Measurements from ENCODE around the gene CLOCK. TPM values are rescaled to one million over a fixed set of nuclear protein-coding genes. Genes with fewer than 3 reads are reported as not detected.
A peak's percentile ranks its signal among the peaks of the same experiment; 100 is the strongest.
"Not testable (repeated sequence)": the region's sequence is repeated elsewhere in the genome, so short reads cannot be mapped to it uniquely, and the experiment has no call there.

Gene CLOCK
- total and polyA plus RNA-seq, 9 donors: 8.5 to 17.4 (median 14.6) TPM

DNA sequence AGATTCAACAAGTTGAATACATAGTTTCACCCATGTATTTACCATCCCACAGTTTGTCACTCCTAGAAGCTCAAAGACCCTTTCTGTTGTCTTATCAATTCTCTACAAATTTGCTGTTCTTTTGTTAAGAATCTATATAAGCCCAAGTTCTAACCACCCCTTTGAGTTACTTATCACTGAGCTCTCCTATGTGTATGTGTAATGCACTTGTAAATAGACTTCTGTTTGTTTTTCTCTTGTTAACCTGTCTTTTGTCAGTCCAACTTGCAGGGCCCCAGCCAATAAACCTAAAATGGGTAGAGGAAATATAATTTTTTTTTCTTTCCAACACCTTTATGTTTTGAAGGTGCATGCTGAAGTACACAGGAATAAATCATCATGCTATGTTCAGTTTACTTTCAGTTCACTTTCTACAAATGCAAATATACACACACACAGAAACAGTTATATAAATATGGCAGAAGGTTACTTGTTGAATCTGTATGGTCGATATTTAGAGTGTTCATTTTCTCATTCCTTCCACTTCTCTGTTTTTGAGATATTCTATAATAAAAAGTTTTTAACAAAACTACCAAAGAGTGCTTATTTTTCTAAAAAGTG lies 22.3 kb upstream of the CLOCK start:
- no peak overlapping the region for H3K27ac ChIP-seq (ENCODE audit: low read length)

GRCh38 chr4:55561889-55562288 lies 15.2 kb upstream of the CLOCK start:
- peak; percentile 61 for DNase-seq
- WGBS (ENCODE audit: insufficient coverage): no CpG with 5 or more reads among the region's 1 CpG
- H3K27me3 ChIP-seq (ENCODE audit: control insufficient read depth, insufficient read depth, low read length): no peaks in the 10 kb centered on the region
- no peaks in the 10 kb centered on the region for H3K36me3 ChIP-seq (ENCODE audit: control insufficient read depth, insufficient read depth, low read length)
- H3K4me3 ChIP-seq (ENCODE audit: low read length): no peak overlapping the region
- no peaks in the 10 kb centered on the region for H3K9me3 ChIP-seq (replicated peaks; ENCODE audit: control insufficient read depth, low read depth, low read length)
- no peaks in the 10 kb centered on the region for H3K4me1 ChIP-seq (ENCODE audit: control insufficient read depth, insufficient read depth, low read length)
- H3K27ac ChIP-seq (ENCODE audit: low read length): no peak overlapping the region

More for the DNA sequence above, 22.3 kb upstream of the CLOCK start:
- no peaks in the 10 kb centered on the region for H3K36me3 ChIP-seq (ENCODE audit: control insufficient read depth, insufficient read depth, low read length)
- no peaks in the 10 kb centered on the region for H3K4me1 ChIP-seq (ENCODE audit: control insufficient read depth, insufficient read depth, low read length)
- no peaks in the 10 kb centered on the region for H3K9me3 ChIP-seq (replicated peaks; ENCODE audit: control insufficient read depth, low read depth, low read length)
- no peaks in the 10 kb centered on the region for H3K27me3 ChIP-seq (ENCODE audit: control insufficient read depth, insufficient read depth, low read length)
- no peak for DNase-seq
- no CpG with 5 or more reads among the region's 1 CpG for WGBS (ENCODE audit: insufficient coverage)
- H3K4me3 ChIP-seq (ENCODE audit: low read length): no peak overlapping the region

DNA sequence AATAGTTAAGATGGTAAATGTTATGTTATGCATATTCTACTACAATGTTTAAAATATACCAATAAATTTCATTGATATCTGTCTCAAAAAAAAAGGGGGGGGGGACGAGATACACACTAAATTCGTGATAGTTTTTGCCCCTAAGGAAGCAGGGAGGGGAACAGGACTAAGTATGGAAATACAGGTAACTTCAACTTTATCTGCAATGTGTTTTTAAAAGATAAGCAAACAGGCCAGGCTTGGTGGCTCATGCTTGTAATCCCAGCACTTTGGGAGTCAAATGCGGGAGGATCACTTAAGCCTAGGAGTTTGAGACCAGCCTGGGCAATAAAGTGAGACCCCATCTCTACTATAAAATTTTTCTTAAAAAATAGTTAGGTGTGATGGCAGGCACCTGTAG lies 13.4 kb upstream of the CLOCK start:
- DNase-seq: no peak
- Histone ChIP-seq H3K27me3 (ENCODE audit: control insufficient read depth, insufficient read depth, low read length) (no peaks in the 10 kb centered on the region), H3K4me1 (ENCODE audit: control insufficient read depth, insufficient read depth, low read length) (no peaks in the 10 kb centered on the region), H3K27ac (ENCODE audit: low read length) (no peak overlapping the region), H3K36me3 (ENCODE audit: control insufficient read depth, insufficient read depth, low read length) (no peaks in the 10 kb centered on the region), H3K4me3 (ENCODE audit: low read length) (no peak overlapping the region), H3K9me3 (replicated peaks; ENCODE audit: control insufficient read depth, low read depth, low read length) (no peaks in the 10 kb centered on the region)
- no CpG with 5 or more reads among the region's 3 CpGs for WGBS (ENCODE audit: insufficient coverage)

DNA sequence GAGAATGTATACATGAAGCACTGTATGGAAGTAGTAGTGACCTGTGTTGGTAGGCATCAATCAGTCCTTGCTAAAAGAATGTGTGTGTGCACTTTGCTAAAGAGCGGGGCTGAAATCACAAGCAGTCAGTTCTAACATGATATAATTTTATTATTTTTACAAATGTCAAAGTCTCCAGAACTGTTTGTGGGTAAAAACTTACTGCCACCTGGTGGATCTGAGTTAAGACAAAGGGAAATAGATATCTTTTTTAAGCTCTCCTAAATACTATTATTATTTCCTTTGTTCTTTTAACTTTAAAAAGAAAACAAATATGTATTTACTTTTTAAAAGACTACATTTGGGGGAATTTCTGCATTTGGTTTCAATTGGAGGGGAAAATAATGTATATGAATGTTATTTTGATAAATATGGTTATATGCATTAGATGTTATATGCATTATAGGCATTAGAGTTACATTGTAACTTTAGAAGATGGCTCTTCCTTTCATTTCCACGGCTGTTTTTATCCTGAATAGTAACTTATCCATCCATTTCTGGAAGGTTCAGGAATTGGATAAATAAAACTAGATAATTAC lies 7.8 kb upstream of the CLOCK start:
- no CpG with 5 or more reads among the region's 2 CpGs for WGBS (ENCODE audit: insufficient coverage)
- Histone ChIP-seq H3K27ac (ENCODE audit: low read length) (no peak overlapping the region), H3K27me3 (ENCODE audit: control insufficient read depth, insufficient read depth, low read length) (no peaks in the 10 kb centered on the region), H3K4me3 (ENCODE audit: low read length) (no peak overlapping the region), H3K4me1 (ENCODE audit: control insufficient read depth, insufficient read depth, low read length) (no peaks in the 10 kb centered on the region), H3K36me3 (ENCODE audit: control insufficient read depth, insufficient read depth, low read length) (no peaks in the 10 kb centered on the region), H3K9me3 (replicated peaks; ENCODE audit: control insufficient read depth, low read depth, low read length) (no peaks in the 10 kb centered on the region)
- peak; percentile 75 for DNase-seq

- H3K27ac ChIP-seq (ENCODE audit: low read length): peak overlapping the region; percentile 69
- H3K27me3 ChIP-seq (ENCODE audit: control insufficient read depth, insufficient read depth, low read length): no peaks in the 10 kb centered on the region
- DNase-seq: peak; percentile 86
- H3K36me3 ChIP-seq (ENCODE audit: control insufficient read depth, insufficient read depth, low read length): no peaks in the 10 kb centered on the region
- H3K4me1 ChIP-seq (ENCODE audit: control insufficient read depth, insufficient read depth, low read length): no peaks in the 10 kb centered on the region
- H3K4me3 ChIP-seq (ENCODE audit: low read length): peak overlapping the region; percentile 21
- whole genome bisulfite sequencing (ENCODE audit: insufficient coverage): 33% methylated on average over 3 of the region's 10 CpGs
- no peaks in the 10 kb centered on the region for H3K9me3 ChIP-seq (replicated peaks; ENCODE audit: control insufficient read depth, low read depth, low read length)
Observed at GRCh38 chr4:55553441-55554201, 6.9 kb upstream of the CLOCK start.

GRCh38 chr4:55551964-55552363 lies 5.3 kb upstream of the CLOCK start:
- H3K4me3 ChIP-seq (ENCODE audit: low read length); H3K9me3 ChIP-seq (replicated peaks; ENCODE audit: control insufficient read depth, low read depth, low read length); DNase-seq; H3K36me3 ChIP-seq (ENCODE audit: control insufficient read depth, insufficient read depth, low read length); H3K4me1 ChIP-seq (ENCODE audit: control insufficient read depth, insufficient read depth, low read length); H3K27ac ChIP-seq (ENCODE audit: low read length); H3K27me3 ChIP-seq (ENCODE audit: control insufficient read depth, insufficient read depth, low read length): not testable (repeated sequence)
- WGBS (ENCODE audit: insufficient coverage): 91% methylated on average over 4 of the region's 6 CpGs

- no peaks in the 10 kb centered on the region for H3K27me3 ChIP-seq (ENCODE audit: control insufficient read depth, insufficient read depth, low read length)
- H3K27ac ChIP-seq (ENCODE audit: low read length): no peak overlapping the region
- no peak overlapping the region for H3K4me3 ChIP-seq (ENCODE audit: low read length)
- H3K4me1 ChIP-seq (ENCODE audit: control insufficient read depth, insufficient read depth, low read length): peaks cover 2% of the 10 kb centered on the region
- no peaks in the 10 kb centered on the region for H3K9me3 ChIP-seq (replicated peaks; ENCODE audit: control insufficient read depth, low read depth, low read length)
- no peaks in the 10 kb centered on the region for H3K36me3 ChIP-seq (ENCODE audit: control insufficient read depth, insufficient read depth, low read length)
- no CpG with 5 or more reads among the region's 2 CpGs for WGBS (ENCODE audit: insufficient coverage)
- no peak for DNase-seq
Observed at GRCh38 chr4:55549888-55550287, 3.2 kb upstream of the CLOCK start.

- WGBS (ENCODE audit: insufficient coverage): 53% methylated on average over 3 of the region's 4 CpGs
- DNase-seq: no peak
- H3K27me3 ChIP-seq (ENCODE audit: control insufficient read depth, insufficient read depth, low read length): no peaks in the 10 kb centered on the region
Observed at GRCh38 chr4:55547918-55548317, 1.2 kb upstream of the CLOCK start.

GRCh38 chr4:55547466-55547770 lies 709 bp upstream of the CLOCK start:
- Histone ChIP-seq H3K27ac (ENCODE audit: low read length) (peak overlapping the region; percentile 97), H3K9me3 (replicated peaks; ENCODE audit: control insufficient read depth, low read depth, low read length) (no peaks in the 10 kb centered on the region), H3K4me3 (ENCODE audit: low read length) (peak overlapping the region; percentile 89), H3K4me1 (ENCODE audit: control insufficient read depth, insufficient read depth, low read length) (peaks cover 2% of the 10 kb centered on the region), H3K27me3 (ENCODE audit: control insufficient read depth, insufficient read depth, low read length) (no peaks in the 10 kb centered on the region), H3K36me3 (ENCODE audit: control insufficient read depth, insufficient read depth, low read length) (no peaks in the 10 kb centered on the region)
- no peak for DNase-seq
- no CpG with 5 or more reads among the region's 10 CpGs for WGBS (ENCODE audit: insufficient coverage)

More at GRCh38 chr4:55547918-55548317, 1.2 kb upstream of the CLOCK start:
- H3K36me3 ChIP-seq (ENCODE audit: control insufficient read depth, insufficient read depth, low read length): no peaks in the 10 kb centered on the region
- no peaks in the 10 kb centered on the region for H3K9me3 ChIP-seq (replicated peaks; ENCODE audit: control insufficient read depth, low read depth, low read length)
- H3K27ac ChIP-seq (ENCODE audit: low read length): peak overlapping the region; percentile 97
- peaks cover 2% of the 10 kb centered on the region for H3K4me1 ChIP-seq (ENCODE audit: control insufficient read depth, insufficient read depth, low read length)
- H3K4me3 ChIP-seq (ENCODE audit: low read length): peak overlapping the region; percentile 89

DNA sequence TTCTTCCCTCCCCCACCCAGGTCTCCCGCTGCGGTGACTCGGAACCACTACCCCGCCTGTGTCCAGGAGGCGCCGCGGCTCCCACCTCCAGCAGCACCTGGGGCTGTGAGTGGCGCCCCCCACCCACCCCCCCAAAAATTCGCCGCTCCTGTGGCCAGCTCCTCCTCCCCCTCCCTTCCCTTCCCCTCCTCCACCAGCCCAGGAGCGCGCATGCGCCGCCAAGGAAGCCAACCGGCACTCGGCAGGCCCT lies 278 bp downstream of the CLOCK start:
- Histone ChIP-seq H3K4me3 (ENCODE audit: low read length) (peak overlapping the region; percentile 89), H3K27ac (ENCODE audit: low read length) (peak overlapping the region; percentile 97), H3K27me3 (ENCODE audit: control insufficient read depth, insufficient read depth, low read length) (no peaks in the 10 kb centered on the region), H3K36me3 (ENCODE audit: control insufficient read depth, insufficient read depth, low read length) (no peaks in the 10 kb centered on the region), H3K4me1 (ENCODE audit: control insufficient read depth, insufficient read depth, low read length) (peaks cover 2% of the 10 kb centered on the region), H3K9me3 (replicated peaks; ENCODE audit: control insufficient read depth, low read depth, low read length) (no peaks in the 10 kb centered on the region)
- DNase-seq: no peak
- 0% methylated on average over 10 of the region's 16 CpGs for WGBS (ENCODE audit: insufficient coverage)
